ENCODE data around the gene TSG101. TPM values are rescaled to one million over a fixed set of nuclear protein-coding genes. Genes with fewer than 3 reads are reported as not detected.

TSG101 gene
- total RNA-seq, 1 donor: 60.9 TPM

- TF ChIP-seq CTCF (IDR thresholded peaks at IDR 0.05; ENCODE audit: insufficient read depth, low read depth, low read length): no peak
- DNase-seq (ENCODE audit: low read depth): no peak
- no peak overlapping the region for H3K4me3 ChIP-seq (ENCODE audit: low read depth, low read length)
These were observed 28.7 kb downstream of the TSG101 start for GRCh38 chr11:18498039-18498438.

GRCh38 chr11:18495703-18496102 lies 31.0 kb downstream of the TSG101 start:
- no peak overlapping the region for H3K4me3 ChIP-seq (ENCODE audit: low read depth, low read length)
- DNase-seq (ENCODE audit: low read depth): no peak
- no peak for TF ChIP-seq CTCF (IDR thresholded peaks at IDR 0.05; ENCODE audit: insufficient read depth, low read depth, low read length)

DNA sequence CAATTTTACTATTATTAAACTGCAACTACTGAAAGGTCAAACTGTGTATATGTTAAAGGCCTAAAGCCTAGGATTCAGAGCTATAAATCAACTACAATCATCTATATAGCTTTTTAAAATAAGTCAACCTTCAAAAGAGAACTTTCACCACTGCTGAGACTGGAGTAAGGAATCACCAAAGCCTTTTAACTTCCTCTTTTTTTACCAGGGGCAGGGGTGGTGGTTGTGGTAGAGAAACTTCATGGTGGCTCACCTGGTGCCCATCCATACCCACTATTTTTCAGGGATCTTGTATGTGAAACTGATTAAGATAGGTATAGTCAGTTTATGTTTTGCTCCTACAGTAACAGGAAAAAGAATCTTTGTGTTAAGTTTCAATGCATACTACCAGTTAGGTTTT lies 31.5 kb downstream of the TSG101 start:
- DNase-seq (ENCODE audit: low read depth): no peak
- TF ChIP-seq CTCF (IDR thresholded peaks at IDR 0.05; ENCODE audit: insufficient read depth, low read depth, low read length): no peak
- no peak overlapping the region for H3K4me3 ChIP-seq (ENCODE audit: low read depth, low read length)

DNA sequence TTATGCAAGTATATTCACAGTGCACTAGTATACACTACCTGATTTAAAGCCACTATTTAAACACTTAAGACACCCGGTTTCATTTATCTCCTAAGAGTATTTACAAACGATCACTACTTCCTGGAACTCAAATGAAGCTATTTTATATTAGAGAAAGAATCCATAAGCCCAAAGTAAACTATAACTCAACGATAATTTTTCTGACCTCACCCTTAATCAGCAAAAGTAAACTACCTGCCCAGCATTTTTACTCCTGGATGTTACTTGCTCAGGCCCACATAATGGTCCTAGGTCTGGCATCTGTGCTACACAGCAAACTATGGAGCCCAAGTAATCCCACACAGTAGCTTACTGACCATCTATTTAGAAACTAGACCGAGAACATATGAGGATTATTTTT lies 33.4 kb downstream of the TSG101 start:
- no peak for DNase-seq (ENCODE audit: low read depth)
- H3K4me3 ChIP-seq (ENCODE audit: low read depth, low read length): no peak overlapping the region
- no peak for TF ChIP-seq CTCF (IDR thresholded peaks at IDR 0.05; ENCODE audit: insufficient read depth, low read depth, low read length)

- H3K4me3 ChIP-seq (ENCODE audit: low read depth, low read length): no peak overlapping the region
- DNase-seq (ENCODE audit: low read depth): no peak
- no peak for TF ChIP-seq CTCF (IDR thresholded peaks at IDR 0.05; ENCODE audit: insufficient read depth, low read depth, low read length)
These were observed 33.9 kb downstream of the TSG101 start for GRCh38 chr11:18492888-18493287.

DNA sequence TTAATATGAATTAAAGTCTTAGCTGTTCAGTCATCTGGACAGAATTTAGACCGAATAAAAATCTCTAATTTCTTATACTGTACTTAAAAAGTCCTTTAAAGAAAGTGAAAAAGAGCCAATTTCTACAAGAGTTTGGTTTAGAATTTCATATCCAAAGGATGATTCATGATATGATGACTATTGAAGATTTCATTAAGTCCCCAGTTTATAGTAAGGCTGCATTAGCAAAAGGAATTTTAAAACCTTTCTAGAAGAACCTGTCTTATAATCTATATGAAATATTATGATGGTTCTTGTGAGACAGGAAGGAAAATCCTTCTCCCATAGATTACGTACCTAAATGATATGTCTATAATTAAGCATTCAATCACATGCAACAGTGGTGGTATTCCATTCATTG lies 34.8 kb downstream of the TSG101 start:
- DNase-seq (ENCODE audit: low read depth): no peak
- H3K4me3 ChIP-seq (ENCODE audit: low read depth, low read length): no peak overlapping the region
- no peak for TF ChIP-seq CTCF (IDR thresholded peaks at IDR 0.05; ENCODE audit: insufficient read depth, low read depth, low read length)

DNA sequence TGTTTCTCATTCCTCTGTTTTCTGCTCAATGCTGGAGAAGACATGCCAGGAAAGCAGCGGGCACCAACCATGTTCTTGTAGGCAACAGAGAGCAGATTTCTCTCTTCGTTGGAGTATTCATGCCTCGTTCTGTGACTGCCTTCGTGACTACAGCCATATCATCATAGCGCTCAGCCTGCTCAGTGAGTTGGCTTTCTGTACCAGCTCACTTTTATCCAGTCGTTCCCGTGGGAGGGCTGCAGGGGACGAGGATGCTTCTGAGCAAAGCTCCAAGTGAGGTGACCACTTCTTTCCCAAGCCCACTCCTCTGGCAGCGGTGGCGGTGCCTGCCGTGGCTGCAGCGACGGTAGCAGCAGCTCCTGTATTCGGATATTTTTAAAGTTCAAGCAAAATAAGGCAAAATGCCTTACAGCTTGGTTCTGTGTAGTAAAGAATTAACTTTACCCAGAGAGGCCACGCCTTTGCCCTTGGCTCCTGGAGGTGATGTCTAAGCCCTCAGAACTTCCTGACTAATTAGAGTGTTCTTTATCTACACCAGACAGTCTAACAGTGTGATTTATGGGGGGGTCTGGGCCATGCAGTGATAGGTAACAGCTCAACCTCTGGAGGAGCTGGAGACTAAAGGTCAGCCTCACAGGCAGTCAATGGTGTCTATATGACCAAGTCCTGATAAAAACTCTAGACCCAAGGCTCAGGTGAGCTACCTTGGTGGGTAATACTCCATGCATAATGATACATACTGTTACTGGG lies 35.8 kb downstream of the TSG101 start:
- no peak for DNase-seq (ENCODE audit: low read depth)
- no peak overlapping the region for H3K4me3 ChIP-seq (ENCODE audit: low read depth, low read length)
- no peak for TF ChIP-seq CTCF (IDR thresholded peaks at IDR 0.05; ENCODE audit: insufficient read depth, low read depth, low read length)

All from fibroblast of villous mesenchyme (primary cell).